ENCODE results near the gene OR5K1. TPM values are rescaled to one million over a fixed set of nuclear protein-coding genes. Genes with fewer than 3 reads are reported as not detected.

Gene OR5K1
- total and polyA plus RNA-seq, 2 of the 4 experiments (the other 2 are of a cell fraction): not detected

- H2BK20ac ChIP-seq (ENCODE audit: low read depth, low read length): no peak overlapping the region
- no peak overlapping the region for H3K4ac ChIP-seq (ENCODE audit: low read depth, low read length)
- no peak for ATAC-seq (ENCODE audit: low read depth)
- no peak overlapping the region for H3K4me3 ChIP-seq (ENCODE audit: insufficient read depth, low read depth, low read length)
- BruUV-seq (replicated peaks): no TSS peak
- H3K9ac ChIP-seq (ENCODE audit: low read depth, low read length): no peak overlapping the region
- no peak overlapping the region for H3K4me2 ChIP-seq (ENCODE audit: low read depth, low read length)
- intact Hi-C loops (cut with micrococcal nuclease): no loop called here
- H4K20me1 ChIP-seq (ENCODE audit: insufficient read depth, low read length): no peaks in the 10 kb centered on the region
- H4K8ac ChIP-seq (ENCODE audit: low read depth in 2 of 2, low read length in 2 of 2): no peak overlapping the region
- no peak overlapping the region for H3K23ac ChIP-seq (ENCODE audit: low read depth, low read length)
- no peak overlapping the region for H2AFZ ChIP-seq (replicated peaks; ENCODE audit: low read length, poor library complexity)
- H3K27me3 ChIP-seq (ENCODE audit: control insufficient read depth, insufficient read depth, low read length): no peaks in the 10 kb centered on the region
- H2BK15ac ChIP-seq (ENCODE audit: low read depth, low read length): no peak overlapping the region
- dilution Hi-C loops (cut with HindIII; ENCODE audit: low sequenced_read_pairs, unreplicated experiment): no loop called here
- no peak overlapping the region for H2AK9ac ChIP-seq (replicated peaks; ENCODE audit: low read depth, low read length, poor library complexity)
- DNase-seq: no peak
- H2BK5ac ChIP-seq (ENCODE audit: low read depth, low read length, poor library complexity, severe bottlenecking): no peak overlapping the region
- CTCF ChIA-PET: no interaction called here
- H2AK5ac ChIP-seq (ENCODE audit: low read depth, low read length): no peak overlapping the region
- no peak overlapping the region for H3K18ac ChIP-seq (ENCODE audit: low read depth, low read length)
- in situ Hi-C loops (cut with MboI; ENCODE audit: low sequenced_read_pairs): no loop called here
- no peak overlapping the region for H4K91ac ChIP-seq (ENCODE audit: insufficient read depth, low read depth, low read length)
- no peak overlapping the region for H3K56ac ChIP-seq (ENCODE audit: extremely low read depth, insufficient read depth, low read length)
- H3K27ac ChIP-seq (ENCODE audit: insufficient read depth, low read length): no peak overlapping the region
- H3K9me1 ChIP-seq (ENCODE audit: insufficient read depth, low read length): no peaks in the 10 kb centered on the region
- POLR2A ChIA-PET (ENCODE audit: unreplicated experiment): no interaction called here
- WGBS, 2 experiments (ENCODE audit: extremely low coverage in 2 of 2, insufficient read length in 1 of 2): no CpG with 5 or more reads among the region's 2 CpGs
- no peaks in the 10 kb centered on the region for H3K9me3 ChIP-seq (ENCODE audit: control insufficient read depth, insufficient read depth, low read length)
- no peaks in the 10 kb centered on the region for H3K4me1 ChIP-seq (ENCODE audit: control insufficient read depth, insufficient read depth, low read length)
- H3K79me1 ChIP-seq (ENCODE audit: low read depth in 1 of 2, low read length in 2 of 2): no peaks in the 10 kb centered on the region
- no peaks in the 10 kb centered on the region for H3K36me3 ChIP-seq (ENCODE audit: control insufficient read depth, insufficient read depth, low read length)
- no peak overlapping the region for H4K5ac ChIP-seq (ENCODE audit: low read depth, low read length)
- no peak overlapping the region for H2BK120ac ChIP-seq (ENCODE audit: low read depth, low read length)
- no peak overlapping the region for H3K14ac ChIP-seq (replicated peaks; ENCODE audit: low read depth, low read length)
- TF ChIP-seq CEBPB (IDR thresholded peaks at IDR 0.05; ENCODE audit: low read depth, low read length): no peak
- TF ChIP-seq FOS (IDR thresholded peaks at IDR 0.05; ENCODE audit: low read depth, low read length): no peak
- TF ChIP-seq BHLHE40 (IDR thresholded peaks at IDR 0.05; ENCODE audit: low read depth, low read length): no peak
- no peak for TF ChIP-seq USF2 (IDR thresholded peaks at IDR 0.05; ENCODE audit: low read depth, low read length)
- TF ChIP-seq SMC3 (IDR thresholded peaks at IDR 0.05; ENCODE audit: low read depth, low read length): no peak
- TF ChIP-seq RFX5 (IDR thresholded peaks at IDR 0.05; ENCODE audit: low read depth, low read length): no peak
- TF ChIP-seq MAFK (IDR thresholded peaks at IDR 0.05; ENCODE audit: low read depth, low read length): no peak
- no peak for TF ChIP-seq ELK1 (IDR thresholded peaks at IDR 0.05; ENCODE audit: borderline replicate concordance, low read depth, low read length)
- no peak for TF ChIP-seq NFE2L2 (IDR thresholded peaks at IDR 0.05; ENCODE audit: low read depth, low read length)
- no peak for TF ChIP-seq MAZ (IDR thresholded peaks at IDR 0.05; ENCODE audit: borderline replicate concordance, low read depth, low read length)
- TF ChIP-seq RCOR1 (IDR thresholded peaks at IDR 0.05; ENCODE audit: insufficient replicate concordance, low read length): no peak
- no peak for TF ChIP-seq CHD1 (IDR thresholded peaks at IDR 0.05; ENCODE audit: low read depth, low read length)
- no peak for TF ChIP-seq MXI1 (IDR thresholded peaks at IDR 0.05; ENCODE audit: borderline replicate concordance, low read depth, low read length)
- no peak for TF ChIP-seq RAD21 (IDR thresholded peaks at IDR 0.05; ENCODE audit: low read length)
- no peak for TF ChIP-seq CTCF (conservative IDR thresholded peaks at IDR 0.05; ENCODE audit: low read depth, low read length)
- TF ChIP-seq POLR2A (IDR thresholded peaks at IDR 0.05; ENCODE audit: low read depth, low read length): no peak
Measured at GRCh38 chr3:98433764-98434163, 29.2 kb upstream of the OR5K1 start.
